ENCODE measurements around the gene TUBB1.

DNA sequence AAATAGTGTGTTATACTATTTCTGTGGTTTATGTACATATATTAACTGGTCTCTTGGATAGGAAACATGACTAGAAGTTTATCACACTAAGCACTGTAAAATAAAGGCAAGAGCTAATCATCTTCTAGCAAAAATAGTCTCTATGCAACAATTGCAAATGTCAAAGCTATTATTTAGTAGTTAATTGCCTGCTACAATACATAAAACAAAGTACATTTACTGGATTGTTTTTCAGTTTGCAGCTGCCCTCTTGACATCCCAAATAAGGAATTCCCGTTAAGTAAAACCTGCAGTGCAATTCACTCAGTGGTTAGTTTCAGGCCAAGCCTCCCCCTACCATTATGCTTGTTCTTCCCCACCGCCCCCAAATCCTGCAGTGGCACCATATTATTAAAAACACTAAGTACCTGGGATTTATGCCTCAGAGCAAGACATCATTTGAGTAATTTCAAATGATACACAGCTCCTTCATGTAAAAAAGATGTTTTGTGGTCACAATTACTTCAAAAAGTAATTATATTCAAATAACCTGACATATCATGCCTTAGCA is 14.5 kb downstream of the TUBB1 start:
- TF ChIP-seq, protein P1, sequence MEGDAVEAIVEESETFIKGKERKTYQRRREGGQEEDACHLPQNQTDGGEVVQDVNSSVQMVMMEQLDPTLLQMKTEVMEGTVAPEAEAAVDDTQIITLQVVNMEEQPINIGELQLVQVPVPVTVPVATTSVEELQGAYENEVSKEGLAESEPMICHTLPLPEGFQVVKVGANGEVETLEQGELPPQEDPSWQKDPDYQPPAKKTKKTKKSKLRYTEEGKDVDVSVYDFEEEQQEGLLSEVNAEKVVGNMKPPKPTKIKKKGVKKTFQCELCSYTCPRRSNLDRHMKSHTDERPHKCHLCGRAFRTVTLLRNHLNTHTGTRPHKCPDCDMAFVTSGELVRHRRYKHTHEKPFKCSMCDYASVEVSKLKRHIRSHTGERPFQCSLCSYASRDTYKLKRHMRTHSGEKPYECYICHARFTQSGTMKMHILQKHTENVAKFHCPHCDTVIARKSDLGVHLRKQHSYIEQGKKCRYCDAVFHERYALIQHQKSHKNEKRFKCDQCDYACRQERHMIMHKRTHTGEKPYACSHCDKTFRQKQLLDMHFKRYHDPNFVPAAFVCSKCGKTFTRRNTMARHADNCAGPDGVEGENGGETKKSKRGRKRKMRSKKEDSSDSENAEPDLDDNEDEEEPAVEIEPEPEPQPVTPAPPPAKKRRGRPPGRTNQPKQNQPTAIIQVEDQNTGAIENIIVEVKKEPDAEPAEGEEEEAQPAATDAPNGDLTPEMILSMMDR (IDR thresholded peaks at IDR 0.05): no peak
- TF ChIP-seq POLR2A (IDR thresholded peaks at IDR 0.05): no peak
